Natural killer cell treated with Interleukin-12 subunit alpha and Interleukin-12 subunit beta and Interleukin-15 and Interleukin-18, amount 100 ng/mL, for 72 hours (primary cell): Measurements from ENCODE around the gene LTBR. TPM values are rescaled to one million over a fixed set of nuclear protein-coding genes. Genes with fewer than 3 reads are reported as not detected.
"Not testable (repeated sequence)": the region's sequence is repeated elsewhere in the genome, so short reads cannot be mapped to it uniquely, and the experiment has no call there.

Experiments
- ATAC-seq, 2 donors: fragments of 150-1000 bp; cut with Tn5 transposase in 1 of 2; sonication (Bioruptor Pico), chemical (Tn5 transposase) in 1 of 2; 2 replicates each; pipeline ENCODE4 v1.10.0; 2021
- DNase-seq: peaks from one replicate; pipeline ENCODE4 v3.0.0; 2022; ENCODE audit warnings: low spot score
- H3K27ac Mint-ChIP-seq, 2 donors: 1 replicate in 1 of 2; 2 replicates in 1 of 2; pipeline ENCODE4 v1.8.0; 2022; ENCODE audit warnings: mixed read lengths in 2 of 2, mild to moderate bottlenecking in 1 of 2, moderate library complexity in 1 of 2
- H3K27me3 Mint-ChIP-seq, 2 donors: 1 replicate in 1 of 2; 2 replicates in 1 of 2; pipeline ENCODE4 v1.8.0; 2022; ENCODE audit warnings: mixed read lengths in 2 of 2
- H3K36me3 Mint-ChIP-seq: one replicate; pipeline ENCODE4 v1.8.0; 2022; ENCODE audit warnings: mixed read lengths
- H3K4me1 Mint-ChIP-seq, 2 donors: 1 replicate in 1 of 2; 2 replicates in 1 of 2; pipeline ENCODE4 v1.8.0; 2022; ENCODE audit warnings: low read depth in 2 of 2, mixed read lengths in 2 of 2, mild to moderate bottlenecking in 1 of 2
- H3K4me3 Mint-ChIP-seq: one replicate; pipeline ENCODE4 v1.8.0; 2022; ENCODE audit warnings: mixed read lengths
- H3K9me3 Mint-ChIP-seq: 2 replicates; pipeline ENCODE4 v1.8.0; 2022; ENCODE audit warnings: mixed read lengths
- total RNA-seq, 2 donors: library from RNA; stranded (reverse); gene quantifications; one replicate each; pipeline ENCODE4 v1.2.3, GENCODE V29; 2022

LTBR gene
- total RNA-seq, 2 donors from 2014 or later: 2.3 to 3.9 TPM

GRCh38 chr12:6423267-6424007 is 39.5 kb downstream of the LTBR start:
- Mint-ChIP-seq H3K36me3 (no peaks in the 10 kb centered on the region), H3K27me3 (no peaks in the 10 kb centered on the region), H3K4me3 (no peak overlapping the region), H3K9me3 (no peaks in the 10 kb centered on the region), H3K4me1 (peaks cover 16 to 26% of the 10 kb centered on the region in 2 donors), H3K27ac (peak overlapping the region in 1 of 2 donors; percentile 65)
- peak; percentile 88 to 94 for ATAC-seq
- DNase-seq: peak; percentile 77

GRCh38 chr12:6424008-6424347 is 40.0 kb downstream of the LTBR start:
- ATAC-seq: no peak
- Mint-ChIP-seq H3K27ac (peak overlapping the region in 1 of 2 donors; percentile 65), H3K27me3 (no peaks in the 10 kb centered on the region), H3K4me3 (no peak overlapping the region), H3K9me3 (no peaks in the 10 kb centered on the region), H3K36me3 (no peaks in the 10 kb centered on the region), H3K4me1 (peaks cover 16 to 26% of the 10 kb centered on the region in 2 donors)
- DNase-seq: no peak

GRCh38 chr12:6424866-6425265 is 40.9 kb downstream of the LTBR start:
- ATAC-seq (no peak), DNase-seq (no peak)
- H3K36me3 Mint-ChIP-seq: no peaks in the 10 kb centered on the region
- no peak overlapping the region for H3K27ac Mint-ChIP-seq
- H3K4me3 Mint-ChIP-seq: no peak overlapping the region
- peaks cover 16 to 26% of the 10 kb centered on the region in 2 donors for H3K4me1 Mint-ChIP-seq
- H3K27me3 Mint-ChIP-seq: no peaks in the 10 kb centered on the region
- no peaks in the 10 kb centered on the region for H3K9me3 Mint-ChIP-seq

GRCh38 chr12:6425590-6426531 is 41.9 kb downstream of the LTBR start:
- ATAC-seq (no peak), DNase-seq (no peak)
- H3K36me3 Mint-ChIP-seq: no peaks in the 10 kb centered on the region
- H3K27ac Mint-ChIP-seq: peak overlapping the region; percentile 86 to 88
- H3K27me3 Mint-ChIP-seq: no peaks in the 10 kb centered on the region
- no peaks in the 10 kb centered on the region for H3K9me3 Mint-ChIP-seq
- peaks cover 24 to 35% of the 10 kb centered on the region in 2 donors for H3K4me1 Mint-ChIP-seq
- H3K4me3 Mint-ChIP-seq: peak overlapping the region; percentile 49

GRCh38 chr12:6426882-6427671 is 43.1 kb downstream of the LTBR start:
- H3K9me3 Mint-ChIP-seq: no peaks in the 10 kb centered on the region
- H3K36me3 Mint-ChIP-seq: no peaks in the 10 kb centered on the region
- H3K4me3 Mint-ChIP-seq: peak overlapping the region; percentile 78
- DNase-seq (peak; percentile 73), ATAC-seq (peak; percentile 74 to 83)
- no peaks in the 10 kb centered on the region for H3K27me3 Mint-ChIP-seq
- H3K4me1 Mint-ChIP-seq: peaks cover 25 to 36% of the 10 kb centered on the region in 2 donors
- peak overlapping the region; percentile 86 to 88 for H3K27ac Mint-ChIP-seq

GRCh38 chr12:6427796-6428195 is 43.8 kb downstream of the LTBR start:
- DNase-seq, ATAC-seq, H3K9me3 Mint-ChIP-seq, H3K4me3 Mint-ChIP-seq, H3K27me3 Mint-ChIP-seq, H3K27ac Mint-ChIP-seq, H3K36me3 Mint-ChIP-seq: not testable (repeated sequence)
- peaks cover 27 to 36% of the 10 kb centered on the region in 2 donors for H3K4me1 Mint-ChIP-seq

GRCh38 chr12:6428326-6428725 is 44.4 kb downstream of the LTBR start:
- H3K36me3 Mint-ChIP-seq: no peaks in the 10 kb centered on the region
- H3K4me3 Mint-ChIP-seq: no peak overlapping the region
- no peaks in the 10 kb centered on the region for H3K9me3 Mint-ChIP-seq
- ATAC-seq (no peak), DNase-seq (no peak)
- H3K27me3 Mint-ChIP-seq: peaks cover 0 to 2% of the 10 kb centered on the region in 2 donors
- peaks cover 26 to 35% of the 10 kb centered on the region in 2 donors for H3K4me1 Mint-ChIP-seq
- H3K27ac Mint-ChIP-seq: no peak overlapping the region

GRCh38 chr12:6430124-6430989 is 46.4 kb downstream of the LTBR start:
- Mint-ChIP-seq H3K9me3 (no peaks in the 10 kb centered on the region), H3K4me3 (peak overlapping the region; percentile 38), H3K4me1 (peaks cover 27 to 31% of the 10 kb centered on the region in 2 donors), H3K27ac (peak overlapping the region; percentile 10 to 65), H3K36me3 (no peaks in the 10 kb centered on the region), H3K27me3 (peaks cover 0 to 2% of the 10 kb centered on the region in 2 donors)
- no peak for DNase-seq
- ATAC-seq: peak; percentile 49 to 75

GRCh38 chr12:6432991-6433390 is 49.0 kb downstream of the LTBR start:
- ATAC-seq (no peak), DNase-seq (no peak)
- peaks cover 0 to 2% of the 10 kb centered on the region in 2 donors for H3K27me3 Mint-ChIP-seq
- H3K27ac Mint-ChIP-seq: no peak overlapping the region
- peaks cover 10 to 16% of the 10 kb centered on the region in 2 donors for H3K4me1 Mint-ChIP-seq
- no peaks in the 10 kb centered on the region for H3K36me3 Mint-ChIP-seq
- H3K9me3 Mint-ChIP-seq: no peaks in the 10 kb centered on the region
- H3K4me3 Mint-ChIP-seq: no peak overlapping the region

GRCh38 chr12:6434205-6435140 is 50.5 kb downstream of the LTBR start:
- Mint-ChIP-seq H3K4me1 (peaks cover 10 to 16% of the 10 kb centered on the region in 2 donors), H3K4me3 (no peak overlapping the region), H3K27ac (peak overlapping the region in 1 of 2 donors; percentile 59), H3K36me3 (no peaks in the 10 kb centered on the region), H3K9me3 (no peaks in the 10 kb centered on the region), H3K27me3 (peaks cover 0 to 2% of the 10 kb centered on the region in 2 donors)
- DNase-seq (no peak), ATAC-seq (peak in 1 of 2 donors; percentile 52)

GRCh38 chr12:6435961-6436715 is 52.2 kb downstream of the LTBR start:
- Mint-ChIP-seq H3K27ac (peak overlapping the region in 1 of 2 donors; percentile 22), H3K4me1 (peaks cover 0 to 6% of the 10 kb centered on the region in 2 donors)

More at GRCh38 chr12:6435961-6436715, 52.2 kb downstream of the LTBR start:
- ATAC-seq (no peak), DNase-seq (no peak)
- Mint-ChIP-seq H3K4me3 (no peak overlapping the region), H3K36me3 (no peaks in the 10 kb centered on the region), H3K27me3 (peaks cover 0 to 2% of the 10 kb centered on the region in 2 donors), H3K9me3 (no peaks in the 10 kb centered on the region)
